GM12801 (cell line): Measurements from ENCODE around the gene PCSK5.

Experiments used
- TF ChIP-seq, protein P1 (sequence below): IDR thresholded peaks from one replicate; pipeline ENCODE4 v1.5.1; 2011; ENCODE audit warnings: control low read depth; ENCODE audit not compliant: insufficient read length; ENCODE audit errors: extremely low read depth

Gene PCSK5

GRCh38 chr9:76025286-76025685 is 134.8 kb downstream of the PCSK5 start:
- TF ChIP-seq, protein P1, sequence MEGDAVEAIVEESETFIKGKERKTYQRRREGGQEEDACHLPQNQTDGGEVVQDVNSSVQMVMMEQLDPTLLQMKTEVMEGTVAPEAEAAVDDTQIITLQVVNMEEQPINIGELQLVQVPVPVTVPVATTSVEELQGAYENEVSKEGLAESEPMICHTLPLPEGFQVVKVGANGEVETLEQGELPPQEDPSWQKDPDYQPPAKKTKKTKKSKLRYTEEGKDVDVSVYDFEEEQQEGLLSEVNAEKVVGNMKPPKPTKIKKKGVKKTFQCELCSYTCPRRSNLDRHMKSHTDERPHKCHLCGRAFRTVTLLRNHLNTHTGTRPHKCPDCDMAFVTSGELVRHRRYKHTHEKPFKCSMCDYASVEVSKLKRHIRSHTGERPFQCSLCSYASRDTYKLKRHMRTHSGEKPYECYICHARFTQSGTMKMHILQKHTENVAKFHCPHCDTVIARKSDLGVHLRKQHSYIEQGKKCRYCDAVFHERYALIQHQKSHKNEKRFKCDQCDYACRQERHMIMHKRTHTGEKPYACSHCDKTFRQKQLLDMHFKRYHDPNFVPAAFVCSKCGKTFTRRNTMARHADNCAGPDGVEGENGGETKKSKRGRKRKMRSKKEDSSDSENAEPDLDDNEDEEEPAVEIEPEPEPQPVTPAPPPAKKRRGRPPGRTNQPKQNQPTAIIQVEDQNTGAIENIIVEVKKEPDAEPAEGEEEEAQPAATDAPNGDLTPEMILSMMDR, result no peak

DNA sequence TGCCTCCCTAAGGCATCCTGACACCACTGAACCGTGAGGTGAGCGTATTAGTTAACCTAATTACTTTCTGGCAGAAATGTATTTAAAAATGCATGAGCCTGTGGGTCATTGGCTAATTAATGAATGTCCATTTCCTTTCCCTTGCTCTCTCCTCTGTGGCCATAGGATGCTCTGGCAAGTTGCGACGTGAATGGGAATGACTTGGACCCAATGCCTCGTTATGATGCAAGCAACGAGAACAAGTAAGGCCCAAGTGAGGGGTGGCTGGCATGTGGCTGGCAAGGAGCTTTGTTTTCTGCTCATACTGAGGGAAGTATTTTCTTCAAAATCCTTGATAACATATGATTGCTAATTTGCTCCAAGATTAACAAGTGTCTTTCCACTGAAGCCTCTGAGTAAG is 136.3 kb downstream of the PCSK5 start:
- TF ChIP-seq, protein P1, result no peak

DNA sequence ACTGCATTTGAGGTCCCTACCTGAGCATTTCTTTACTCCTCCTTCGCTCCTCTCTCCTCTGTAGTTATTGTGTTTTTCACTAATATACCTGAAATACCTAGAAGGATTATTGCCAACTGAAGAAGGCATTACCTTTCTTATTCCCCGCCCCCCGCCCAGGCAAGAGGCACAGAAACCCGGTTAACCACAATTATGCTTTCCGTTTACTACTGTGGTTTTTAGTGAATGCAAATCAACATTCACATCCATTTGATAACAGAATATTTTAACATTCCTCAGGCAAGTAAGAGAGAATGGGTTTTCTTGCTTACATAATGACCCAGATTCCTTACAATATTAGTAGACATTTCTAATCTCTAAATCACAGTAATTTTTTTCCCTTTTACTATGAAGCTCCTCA is 136.9 kb downstream of the PCSK5 start:
- TF ChIP-seq, protein P1, result no peak

DNA sequence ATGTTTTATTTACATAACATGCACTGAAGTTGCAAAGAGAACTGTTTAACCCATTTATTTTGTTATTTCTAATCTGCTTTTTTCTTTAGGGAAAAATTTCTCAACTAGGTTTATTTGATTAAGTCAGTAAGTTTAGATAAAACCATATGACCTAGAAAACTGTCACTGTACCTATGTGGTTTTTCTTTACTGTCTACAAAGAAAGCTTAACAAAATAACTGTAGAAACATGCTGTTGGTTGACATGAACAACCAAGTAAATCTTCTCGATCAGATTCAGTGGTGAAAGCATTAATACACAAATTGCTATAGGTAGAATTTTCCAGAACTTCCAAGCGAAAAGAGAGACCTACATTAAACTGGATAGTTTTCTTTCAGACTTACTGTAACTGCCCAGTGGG is 137.4 kb downstream of the PCSK5 start:
- TF ChIP-seq, protein P1, result no peak

GRCh38 chr9:76032038-76032796 is 141.7 kb downstream of the PCSK5 start:
- TF ChIP-seq, protein P1, result no peak

DNA sequence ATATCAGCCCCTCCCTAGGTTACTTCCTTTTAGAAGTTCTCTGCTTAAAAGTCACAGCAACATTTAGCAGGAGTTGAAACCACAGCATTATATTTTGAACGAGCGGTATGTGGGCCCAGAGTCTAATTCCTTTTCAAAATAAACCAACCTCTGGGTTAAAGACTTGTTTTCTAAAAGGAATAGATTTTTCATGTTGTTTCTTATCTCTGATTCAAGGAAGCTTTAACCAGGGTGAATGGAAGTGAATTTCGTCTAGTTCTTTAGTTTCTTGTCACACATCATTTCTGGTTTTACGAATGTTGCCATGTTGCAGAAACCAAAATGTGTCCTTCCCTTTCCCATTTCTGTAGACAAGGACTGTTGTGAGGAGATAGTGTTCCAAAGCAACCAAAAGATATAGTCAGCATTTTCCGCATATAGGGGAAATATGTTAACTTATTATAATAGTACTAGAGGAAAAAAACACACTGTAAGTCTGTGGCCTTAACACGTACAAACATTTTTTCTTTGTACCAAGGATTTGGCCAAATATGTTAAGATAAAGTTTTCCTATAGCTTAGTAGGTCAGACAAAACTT is 142.4 kb downstream of the PCSK5 start:
- TF ChIP-seq, protein P1, result no peak

DNA sequence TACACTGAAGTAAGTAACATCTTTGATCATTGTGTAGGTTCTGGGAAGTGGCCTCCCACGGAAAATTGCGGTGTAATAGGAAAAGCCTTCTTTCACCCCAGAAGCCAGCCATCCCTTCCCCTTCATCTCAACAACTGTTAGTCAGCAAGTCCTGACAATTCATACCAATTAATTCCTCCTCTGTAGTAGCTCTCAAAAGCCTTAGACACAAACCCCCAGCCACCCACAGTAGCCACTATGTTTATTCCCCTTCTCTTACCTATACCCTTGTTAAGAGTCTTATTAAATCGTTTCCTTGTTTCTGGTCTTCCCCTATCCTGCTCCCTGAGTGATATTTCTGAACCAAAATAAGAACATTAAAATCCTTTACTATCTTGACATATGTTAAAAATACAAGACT is 143.6 kb downstream of the PCSK5 start:
- TF ChIP-seq, protein P1, result no peak
